HepG2 (cell line): ENCODE results near the gene ERLEC1. TPM values are rescaled to one million over a fixed set of nuclear protein-coding genes. Genes with fewer than 3 reads are reported as not detected.

Source experiments
- ATAC-seq: fragments of 200-7000 bp; cut with Tn5 transposase; 3 replicates; pipeline ENCODE4 v1.9.1; 2020; ENCODE audit warnings: mild to moderate bottlenecking, moderate library complexity
- BruUV-seq: library from RNA; stranded (reverse); fragments of 400-500 nt; replicated peaks from 2 replicates; lab custom pipeline; 2021; lab: Mats Ljungman, UMichigan
- CTCF ChIA-PET: fragments of 300-600 bp; formaldehyde crosslinking; extraction: SDS; loops from one replicate; lab custom pipeline; 2021; ENCODE audit warnings: low total read pairs, inconsistent platforms, low intra/inter-chr PET ratio; lab: Yijun Ruan, JAX
- POLR2A ChIA-PET: fragments of 350-600 bp; sonication (Branson Sonifier 250); formaldehyde crosslinking; loops from one replicate; lab custom pipeline; 2020; ENCODE audit warnings: antibody characterized with exemption, inconsistent platforms; lab: Yijun Ruan, JAX
- DNase-seq: peaks from one replicate; pipeline ENCODE4 v3.0.0-alpha.2; 2015; ENCODE audit warnings: low spot score
- FAIRE-seq: peaks from 3 replicates; lab custom pipeline; 2011; peaks lifted over from hg19 to GRCh38; lab: Jason Lieb, UNC
- H2AFZ ChIP-seq: one replicate; pipeline ENCODE4 v1.6.1; 2011; ENCODE audit warnings: low read length, inconsistent platforms
- H3K27ac ChIP-seq: fragments of 300-600 bp; 3 replicates; pipeline ENCODE4 v1.8.0; 2011; ENCODE audit warnings: mixed run types, mild to moderate bottlenecking, mixed read lengths, low read length, inconsistent platforms; ENCODE audit not compliant: insufficient read depth; ENCODE audit errors: extremely low read length
- H3K27me3 ChIP-seq, 2 experiments: fragments of 200-600 bp in 1 of 2; 2 replicates in 1 of 2; 3 replicates in 1 of 2; pipeline versions ENCODE4 v1.6.0 to v1.8.0; 2011; ENCODE audit warnings: low read length in 2 of 2, mild to moderate bottlenecking in 2 of 2, moderate library complexity in 2 of 2, inconsistent platforms in 1 of 2; ENCODE audit not compliant: insufficient read depth in 2 of 2, control insufficient read depth in 1 of 2
- H3K36me3 ChIP-seq, 2 experiments: fragments of 200-600 bp in 1 of 2; replicated peaks in 1 of 2; 2 replicates in 1 of 2; 3 replicates in 1 of 2; pipeline versions ENCODE4 v1.5.1 to v1.8.0; 2011; ENCODE audit warnings: low read length in 2 of 2, inconsistent platforms in 1 of 2; ENCODE audit not compliant: insufficient read depth in 2 of 2, control insufficient read depth in 1 of 2
- H3K4me1 ChIP-seq: 2 replicates; pipeline ENCODE4 v1.5.1; 2012; ENCODE audit warnings: low read length, inconsistent platforms; ENCODE audit not compliant: insufficient read depth
- H3K4me2 ChIP-seq: 2 replicates; pipeline ENCODE4 v1.6.0; 2011; ENCODE audit warnings: low read depth, low read length, inconsistent platforms
- H3K4me3 ChIP-seq, 3 experiments: fragments of 200-600 bp in 1 of 3; sonication (generic), shearing (Covaris generic) in 1 of 3; replicated peaks in 1 of 3; 2 replicates each; pipeline ENCODE4 v1.5.1; 2011 to 2016; ENCODE audit warnings: low read length in 3 of 3, inconsistent platforms in 2 of 3, low read depth in 2 of 3, mild to moderate bottlenecking in 2 of 3, control low read depth in 1 of 3, mixed read lengths in 1 of 3; ENCODE audit not compliant: insufficient read depth in 1 of 3
- H3K79me2 ChIP-seq: one replicate; pipeline ENCODE4 v1.6.1; 2011; ENCODE audit warnings: low read length, inconsistent platforms; ENCODE audit not compliant: insufficient read depth
- H3K9ac ChIP-seq: 2 replicates; pipeline ENCODE4 v1.6.0; 2011; ENCODE audit warnings: mild to moderate bottlenecking, low read depth, low read length, inconsistent platforms; ENCODE audit not compliant: insufficient read depth
- H3K9me3 ChIP-seq: 2 replicates; pipeline ENCODE4 v1.5.1; 2012; ENCODE audit warnings: mild to moderate bottlenecking, low read length
- H4K20me1 ChIP-seq: 2 replicates; pipeline ENCODE4 v1.6.0; 2011; ENCODE audit warnings: inconsistent platforms, mild to moderate bottlenecking, low read length, moderate library complexity; ENCODE audit not compliant: insufficient read depth
- ESRRA ChIP-seq: sonication (generic); formaldehyde crosslinking; IDR thresholded peaks from 2 replicates; pipeline ENCODE4 v1.5.1; 2020; ENCODE audit warnings: mild to moderate bottlenecking, low read depth, missing genetic modification reagents
- HNF1B ChIP-seq: sonication (generic); formaldehyde crosslinking; IDR thresholded peaks from 2 replicates; pipeline ENCODE4 v1.5.1; 2020; ENCODE audit warnings: mild to moderate bottlenecking, moderate library complexity, missing genetic modification reagents
- MIER2 ChIP-seq: IDR thresholded peaks from 2 replicates; pipeline ENCODE4 v1.6.1; 2016; ENCODE audit warnings: missing biosample characterization, missing genetic modification reagents
- MTF1 ChIP-seq: sonication (generic); formaldehyde crosslinking; IDR thresholded peaks from 2 replicates; pipeline ENCODE4 v1.5.0; 2020; ENCODE audit warnings: missing genetic modification reagents
- NPAS2 ChIP-seq: sonication (generic); formaldehyde crosslinking; IDR thresholded peaks from 2 replicates; pipeline ENCODE4 v1.8.0; 2022; ENCODE audit warnings: mild to moderate bottlenecking, missing genetic modification reagents, borderline replicate concordance
- RBFOX2 ChIP-seq: fragments of 200-400 bp; formaldehyde crosslinking; IDR thresholded peaks from 2 replicates; pipeline ENCODE4 v1.6.1; 2017; ENCODE audit warnings: low read depth, mild to moderate bottlenecking, low read length
- SUZ12 ChIP-seq: fragments of 150-350 bp; IDR thresholded peaks from 2 replicates; pipeline ENCODE4 v1.6.1; 2014; ENCODE audit warnings: low read depth, low read length
- TBL1XR1 ChIP-seq: fragments of 150-350 bp; IDR thresholded peaks from 2 replicates; pipeline ENCODE4 v1.6.1; 2014; ENCODE audit warnings: borderline replicate concordance, low read length; ENCODE audit not compliant: partially characterized antibody
- TBX3 ChIP-seq: fragments of 450-650 bp; IDR thresholded peaks from 2 replicates; pipeline ENCODE4 v1.6.1; 2017; ENCODE audit warnings: antibody characterized with exemption, mild to moderate bottlenecking, inconsistent platforms, borderline replicate concordance
- ZMYM4 ChIP-seq: sonication (generic); formaldehyde crosslinking; IDR thresholded peaks from 2 replicates; pipeline ENCODE4 v1.8.1; 2023; ENCODE audit warnings: mild to moderate bottlenecking, missing genetic modification reagents
- ZNF17 ChIP-seq: sonication (generic); formaldehyde crosslinking; IDR thresholded peaks from 2 replicates; pipeline ENCODE4 v1.5.0; 2020; ENCODE audit warnings: mild to moderate bottlenecking, missing genetic modification reagents
- ZNF446 ChIP-seq: sonication (generic); formaldehyde crosslinking; IDR thresholded peaks from 2 replicates; pipeline ENCODE4 v1.5.0; 2020; ENCODE audit warnings: mild to moderate bottlenecking, missing genetic modification reagents
- WGBS: methylation state at CpG from one replicate; pipeline ENCODE4 v1.1.6; 2017; ENCODE audit warnings: low lambda C conversion rate; 5-methylcytosine and 5-hydroxymethylcytosine counted together
- in situ Hi-C: cut with HindIII; loops from 2 replicates; pipeline ENCODE4 v1.10.0; 2017; ENCODE audit warnings: low pct_unique_long_range_greater_than_20kb; ENCODE audit not compliant: extremely low pct_ligation_motif_present
- intact Hi-C: fragments of 100-400 bp; cut with micrococcal nuclease; formaldehyde crosslinking; loops from one replicate; pipeline ENCODE4 v1.10.0; 2022; ENCODE audit not compliant: unreplicated experiment
- polyA plus RNA-seq, 8 experiments: library from polyadenylated mRNA; depleted of rRNA in 3 of 8; stranded (reverse) in 7 of 8; unstranded in 1 of 8; fragments of >200 nt; fragmentation: Illumina TruSeq in 4 of 8; extraction: Trizol in 4 of 8; gene quantifications; 2 replicates each; pipeline versions ENCODE4 v1.2.1 to v1.2.3, GENCODE V29; 2011 to 2016; ENCODE audit warnings: low read depth in 4 of 8, missing spikeins in 1 of 8, mixed read lengths in 1 of 8; ENCODE audit not compliant: insufficient read depth in 1 of 8
- total RNA-seq, 5 experiments: library from RNA; depleted of rRNA; stranded (reverse); fragments of >200 nt; fragmentation: Illumina TruSeq; extraction: Trizol; gene quantifications; 2 replicates each; pipeline ENCODE4 v1.2.3, GENCODE V29; 2016; ENCODE audit warnings: low read depth in 1 of 5
- TF ChIP-seq, protein P1 (sequence below): sonication (generic); formaldehyde crosslinking; IDR thresholded peaks from 2 replicates; pipeline ENCODE4 v1.9.0; 2021; ENCODE audit warnings: missing genetic modification reagents, borderline replicate concordance
- TF ChIP-seq, protein P2 (sequence below): sonication (generic); formaldehyde crosslinking; IDR thresholded peaks from 2 replicates; pipeline ENCODE4 v1.4.0; 2020; ENCODE audit warnings: missing genetic modification reagents
- TF ChIP-seq, protein P3 (sequence below): sonication (generic); formaldehyde crosslinking; IDR thresholded peaks from 2 replicates; pipeline ENCODE4 v1.4.0; 2020; ENCODE audit warnings: missing genetic modification reagents

ERLEC1 gene
- total and polyA plus RNA-seq, 2 of the 13 experiments (the other 11 are each of a cell fraction or from before 2014, with no cell fraction given), result 87.3 to 88.4 TPM

DNA sequence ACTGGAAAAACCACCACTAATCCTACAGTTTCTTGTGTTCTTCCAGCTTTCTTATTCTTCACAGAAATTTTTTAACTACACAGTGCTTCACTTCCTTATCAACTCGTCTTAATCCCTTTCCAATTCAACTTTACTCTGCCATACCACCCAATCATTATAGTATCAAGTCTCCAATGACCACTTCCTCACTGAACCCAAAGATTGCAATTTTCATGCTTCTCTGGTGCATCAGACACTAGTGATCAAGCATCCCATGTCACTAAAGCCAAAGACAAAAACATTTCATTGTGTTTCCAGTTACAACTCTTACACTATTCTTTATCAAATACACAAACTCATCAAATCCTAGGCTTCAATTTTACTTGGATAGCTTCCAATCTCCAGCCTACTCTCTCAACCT is 9.7 kb upstream of the ERLEC1 start (continued):
- TF ChIP-seq TBL1XR1 (no peak), NPAS2 (CRISPR knock-in tag) (no peak), ZMYM4 (no peak), MTF1 (CRISPR knock-in tag) (no peak), ESRRA (CRISPR knock-in tag) (no peak), HNF1B (CRISPR knock-in tag) (no peak)
- TF ChIP-seq, protein P1, sequence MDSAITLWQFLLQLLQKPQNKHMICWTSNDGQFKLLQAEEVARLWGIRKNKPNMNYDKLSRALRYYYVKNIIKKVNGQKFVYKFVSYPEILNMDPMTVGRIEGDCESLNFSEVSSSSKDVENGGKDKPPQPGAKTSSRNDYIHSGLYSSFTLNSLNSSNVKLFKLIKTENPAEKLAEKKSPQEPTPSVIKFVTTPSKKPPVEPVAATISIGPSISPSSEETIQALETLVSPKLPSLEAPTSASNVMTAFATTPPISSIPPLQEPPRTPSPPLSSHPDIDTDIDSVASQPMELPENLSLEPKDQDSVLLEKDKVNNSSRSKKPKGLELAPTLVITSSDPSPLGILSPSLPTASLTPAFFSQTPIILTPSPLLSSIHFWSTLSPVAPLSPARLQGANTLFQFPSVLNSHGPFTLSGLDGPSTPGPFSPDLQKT, result no peak

DNA sequence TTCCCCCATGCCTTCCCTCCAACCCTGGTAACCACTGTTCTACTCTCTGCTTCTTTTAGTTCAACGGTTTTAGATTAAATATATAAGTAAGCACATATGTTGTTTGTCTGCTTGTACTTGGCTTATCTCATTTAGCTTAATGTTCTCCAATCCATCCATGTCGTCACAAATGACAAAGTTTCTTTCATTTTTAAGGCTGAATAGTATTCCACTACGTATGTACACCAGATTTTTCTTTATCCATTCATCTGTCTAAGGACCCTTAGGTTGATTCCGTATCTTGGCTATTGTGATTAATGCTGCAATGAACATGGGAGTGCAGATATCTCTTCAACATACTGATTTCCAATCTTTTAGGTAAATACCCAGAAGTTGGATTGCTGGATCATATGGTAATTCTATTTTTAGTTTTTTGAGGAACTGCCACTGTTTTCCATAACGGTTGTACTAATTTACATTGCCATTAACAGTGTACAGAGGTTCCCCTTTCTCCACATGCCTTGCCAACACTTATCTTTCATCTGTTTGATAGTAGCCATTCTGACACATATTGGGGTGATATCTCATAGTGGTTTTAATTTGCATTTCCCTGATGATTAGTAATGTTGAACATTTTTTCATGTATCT is 8.2 kb upstream of the ERLEC1 start:
- FAIRE-seq (no peak), ATAC-seq (no peak), DNase-seq (no peak)
- H3K4me1 ChIP-seq, result peaks cover 11% of the 10 kb centered on the region
- no TSS peak for BruUV-seq
- H3K27ac ChIP-seq, result no peak overlapping the region
- H3K9me3 ChIP-seq, result no peaks in the 10 kb centered on the region
- no peaks in the 10 kb centered on the region for H3K27me3 ChIP-seq
- CTCF ChIA-PET, result no interaction called here
- 89% methylated on average over 5 of the region's 5 CpGs for WGBS
- no peak overlapping the region for H3K4me3 ChIP-seq
- TF ChIP-seq, protein P2, sequence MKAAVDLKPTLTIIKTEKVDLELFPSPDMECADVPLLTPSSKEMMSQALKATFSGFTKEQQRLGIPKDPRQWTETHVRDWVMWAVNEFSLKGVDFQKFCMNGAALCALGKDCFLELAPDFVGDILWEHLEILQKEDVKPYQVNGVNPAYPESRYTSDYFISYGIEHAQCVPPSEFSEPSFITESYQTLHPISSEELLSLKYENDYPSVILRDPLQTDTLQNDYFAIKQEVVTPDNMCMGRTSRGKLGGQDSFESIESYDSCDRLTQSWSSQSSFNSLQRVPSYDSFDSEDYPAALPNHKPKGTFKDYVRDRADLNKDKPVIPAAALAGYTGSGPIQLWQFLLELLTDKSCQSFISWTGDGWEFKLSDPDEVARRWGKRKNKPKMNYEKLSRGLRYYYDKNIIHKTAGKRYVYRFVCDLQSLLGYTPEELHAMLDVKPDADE (CRISPR knock-in tag), result no peak
- TF ChIP-seq MIER2 (CRISPR knock-in tag) (no peak), SUZ12 (no peak), ZNF17 (CRISPR knock-in tag) (no peak), TBX3 (no peak), RBFOX2 (0 out of 2 replicates have a peak, but pooled peaks have one; percentile 7), ZNF446 (CRISPR knock-in tag) (no peak)
- TF ChIP-seq, protein P3, sequence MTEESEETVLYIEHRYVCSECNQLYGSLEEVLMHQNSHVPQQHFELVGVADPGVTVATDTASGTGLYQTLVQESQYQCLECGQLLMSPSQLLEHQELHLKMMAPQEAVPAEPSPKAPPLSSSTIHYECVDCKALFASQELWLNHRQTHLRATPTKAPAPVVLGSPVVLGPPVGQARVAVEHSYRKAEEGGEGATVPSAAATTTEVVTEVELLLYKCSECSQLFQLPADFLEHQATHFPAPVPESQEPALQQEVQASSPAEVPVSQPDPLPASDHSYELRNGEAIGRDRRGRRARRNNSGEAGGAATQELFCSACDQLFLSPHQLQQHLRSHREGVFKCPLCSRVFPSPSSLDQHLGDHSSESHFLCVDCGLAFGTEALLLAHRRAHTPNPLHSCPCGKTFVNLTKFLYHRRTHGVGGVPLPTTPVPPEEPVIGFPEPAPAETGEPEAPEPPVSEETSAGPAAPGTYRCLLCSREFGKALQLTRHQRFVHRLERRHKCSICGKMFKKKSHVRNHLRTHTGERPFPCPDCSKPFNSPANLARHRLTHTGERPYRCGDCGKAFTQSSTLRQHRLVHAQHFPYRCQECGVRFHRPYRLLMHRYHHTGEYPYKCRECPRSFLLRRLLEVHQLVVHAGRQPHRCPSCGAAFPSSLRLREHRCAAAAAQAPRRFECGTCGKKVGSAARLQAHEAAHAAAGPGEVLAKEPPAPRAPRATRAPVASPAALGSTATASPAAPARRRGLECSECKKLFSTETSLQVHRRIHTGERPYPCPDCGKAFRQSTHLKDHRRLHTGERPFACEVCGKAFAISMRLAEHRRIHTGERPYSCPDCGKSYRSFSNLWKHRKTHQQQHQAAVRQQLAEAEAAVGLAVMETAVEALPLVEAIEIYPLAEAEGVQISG (CRISPR knock-in tag), result no peak
- peaks cover 9 to 35% of the 10 kb centered on the region in 2 experiments; a peak in 4 of 5 replicates for H3K36me3 ChIP-seq
- H4K20me1 ChIP-seq, result no peaks in the 10 kb centered on the region; the same call in 1 of the 2 replicates
- in situ Hi-C loops (no loop called here), intact Hi-C loops (loop anchor here (1.0 kb wide), 1 partner anchor 8 kb away; the partner anchor contains the start of gene ASB3)
- no peak overlapping the region for H3K4me2 ChIP-seq
- POLR2A ChIA-PET, result no interaction called here
- no peak overlapping the region for H3K9ac ChIP-seq
- H3K79me2 ChIP-seq, result peaks cover 87% of the 10 kb centered on the region
- no peak overlapping the region for H2AFZ ChIP-seq
